Ovary (tissue), 9 donors: ENCODE measurements around the gene TP53BP2. TPM values are rescaled to one million over a fixed set of nuclear protein-coding genes. Genes with fewer than 3 reads are reported as not detected.
"Not testable (repeated sequence)": the region's sequence is repeated elsewhere in the genome, so short reads cannot be mapped to it uniquely, and the experiment has no call there.

Experiments used
- DNase-seq, 5 donors: peaks; one replicate each; pipeline ENCODE4 v3.0.0-alpha.2; 2019 to 2020
- H3K27ac ChIP-seq, 2 donors: fragments of 200-600 bp; one replicate each; pipeline versions ENCODE4 v1.5.1 to v1.8.0; 2019 to 2022
- H3K27me3 ChIP-seq: fragments of 200-600 bp; one replicate; pipeline ENCODE4 v1.8.0; 2022
- H3K36me3 ChIP-seq: fragments of 200-600 bp; sonication (generic); one replicate; pipeline ENCODE4 v1.5.1; 2019
- H3K4me1 ChIP-seq: one replicate; pipeline ENCODE4 v1.8.1; 2013; ENCODE audit warnings: mild to moderate bottlenecking, moderate library complexity; ENCODE audit not compliant: insufficient read depth
- H3K4me3 ChIP-seq: fragments of 200-600 bp; sonication (generic); one replicate; pipeline ENCODE4 v1.5.1; 2017
- H3K9me3 ChIP-seq, 2 donors: fragments of 200-600 bp in 1 of 2; sonication (generic) in 1 of 2; one replicate each; pipeline versions ENCODE4 v1.5.1 to v1.8.1; 2013 to 2019; ENCODE audit warnings: mild to moderate bottlenecking in 1 of 2, moderate library complexity in 1 of 2
- CTCF ChIP-seq, 3 donors: fragments of 450-650 bp in 2 of 3; fragments of 200-600 bp in 1 of 3; IDR thresholded peaks; one replicate each; pipeline versions ENCODE4 v1.5.1 to v1.8.0; 2016 to 2022; ENCODE audit warnings: antibody characterized with exemption in 3 of 3, mild to moderate bottlenecking in 1 of 3
- EP300 ChIP-seq: sonication (generic); formaldehyde crosslinking; IDR thresholded peaks from one replicate; pipeline ENCODE4 v1.6.1; 2017; ENCODE audit warnings: antibody characterized with exemption
- POLR2A ChIP-seq: fragments of 450-650 bp; IDR thresholded peaks from one replicate; pipeline ENCODE4 v1.6.1; 2017; ENCODE audit warnings: antibody characterized with exemption, mild to moderate bottlenecking, moderate library complexity
- WGBS, 3 donors: extraction: QIAGEN DNeasy Blood & Tissue Kit in 1 of 3; methylation state at CpG; one replicate each; pipeline versions ENCODE4 v1.1.5 to v1.1.7; 2013 to 2017; 5-methylcytosine and 5-hydroxymethylcytosine counted together
- intact Hi-C, 4 donors: fragments of 100-400 bp; cut with DNase I; formaldehyde crosslinking; loops; one replicate each; pipeline versions ENCODE4 v1.11.0 to v1.15.1; 2022 to 2023
- polyA plus RNA-seq, 2 donors: library from polyadenylated mRNA; stranded (reverse); fragments of 200-250 nt in 1 of 2; fragments of 350-450 nt in 1 of 2; fragmentation: Illumina TruSeq in 1 of 2; extraction: RNeasy Lipid Tissue Mini Kit (QIAGEN cat#74804) in 1 of 2; gene quantifications; one replicate each; pipeline ENCODE4 v1.2.3, GENCODE V29; 2013 to 2014
- total RNA-seq, 7 donors: library from RNA; depleted of rRNA in 2 of 7; stranded (reverse); fragments of >200 nt in 2 of 7; fragmentation: NEBNext Ultra II Directional in 3 of 7; extraction: Animal tissue kit (Norgen Biotek cat#: 25700) in 3 of 7; gene quantifications; one replicate each; pipeline versions ENCODE4 v1.1.0 to v1.2.4, GENCODE V29; 2016 to 2023
- donor health status: DM: no; HTN: no; CAD: no; lungs with moderate emphysema.
- donor health status: DM: no; HTN: no; CAD: no.
- donor health status: Bipolar disorder and iron deficiency.
- donor health status: DM: yes; HTN: yes; CAD: no.
- donor health status: DM: no; HTN: no; CAD: no.
- donor health status: DM: yes; HTN: yes; CAD: no.

The TP53BP2 gene
- total and polyA plus RNA-seq, 9 donors: 12.4 to 43.6 (median 36.8) TPM

GRCh38 chr1:223873044-223873443 is 27.3 kb upstream of the TP53BP2 start:
- 64 to 72% (median 64%) methylated on average over 5 of the region's 5 CpGs for WGBS, 3 donors
- Histone ChIP-seq H3K36me3 (no peaks in the 10 kb centered on the region), H3K9me3 (no peaks in the 10 kb centered on the region), H3K4me3 (no peak overlapping the region), H3K4me1 (no peaks in the 10 kb centered on the region), H3K27ac (no peak overlapping the region), H3K27me3 (no peaks in the 10 kb centered on the region)
- no peak for DNase-seq
- intact Hi-C loops: no loop called here
- no peak for TF ChIP-seq CTCF (IDR thresholded peaks at IDR 0.05)
- no peak for TF ChIP-seq EP300
- no peak for TF ChIP-seq POLR2A

DNA sequence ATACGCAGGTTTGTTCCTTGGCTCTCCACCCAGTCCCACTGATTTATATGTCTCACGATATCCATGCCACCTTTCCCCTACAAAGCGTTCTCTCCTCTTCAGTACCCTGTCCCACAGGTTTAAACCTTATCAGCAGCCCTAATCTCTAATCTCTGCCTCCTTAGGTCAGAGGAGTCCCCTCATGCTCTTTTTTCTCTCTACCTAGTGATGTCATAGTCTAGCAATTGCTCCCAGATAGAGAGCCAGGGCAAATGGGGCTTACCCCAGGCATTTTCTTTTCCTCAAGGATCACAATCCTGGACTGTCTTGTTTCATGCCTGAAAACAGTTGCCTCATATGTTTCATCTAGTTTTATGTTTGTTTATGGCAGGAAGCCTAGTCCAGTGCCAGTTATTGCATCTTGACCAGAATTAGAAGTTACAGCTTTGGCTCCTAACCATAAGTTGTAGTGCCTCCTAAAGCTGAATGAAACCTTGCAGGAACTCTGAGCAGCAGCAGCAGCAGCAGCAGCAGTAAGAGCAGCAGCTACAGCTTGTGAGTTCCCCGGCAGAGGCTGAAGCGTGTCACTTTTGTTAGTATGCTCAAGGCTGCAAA is 26.7 kb upstream of the TP53BP2 start:
- no peak for TF ChIP-seq CTCF (IDR thresholded peaks at IDR 0.05)
- TF ChIP-seq POLR2A: no peak
- no peak for TF ChIP-seq EP300
- Histone ChIP-seq H3K4me1 (no peaks in the 10 kb centered on the region), H3K4me3 (no peak overlapping the region), H3K36me3 (no peaks in the 10 kb centered on the region), H3K27me3 (no peaks in the 10 kb centered on the region), H3K27ac (no peak overlapping the region), H3K9me3 (no peaks in the 10 kb centered on the region)
- intact Hi-C loops: no loop called here
- whole genome bisulfite sequencing, 3 donors: 59 to 78% (median 70%) methylated on average over 5 of the region's 5 CpGs
- no peak for DNase-seq

DNA sequence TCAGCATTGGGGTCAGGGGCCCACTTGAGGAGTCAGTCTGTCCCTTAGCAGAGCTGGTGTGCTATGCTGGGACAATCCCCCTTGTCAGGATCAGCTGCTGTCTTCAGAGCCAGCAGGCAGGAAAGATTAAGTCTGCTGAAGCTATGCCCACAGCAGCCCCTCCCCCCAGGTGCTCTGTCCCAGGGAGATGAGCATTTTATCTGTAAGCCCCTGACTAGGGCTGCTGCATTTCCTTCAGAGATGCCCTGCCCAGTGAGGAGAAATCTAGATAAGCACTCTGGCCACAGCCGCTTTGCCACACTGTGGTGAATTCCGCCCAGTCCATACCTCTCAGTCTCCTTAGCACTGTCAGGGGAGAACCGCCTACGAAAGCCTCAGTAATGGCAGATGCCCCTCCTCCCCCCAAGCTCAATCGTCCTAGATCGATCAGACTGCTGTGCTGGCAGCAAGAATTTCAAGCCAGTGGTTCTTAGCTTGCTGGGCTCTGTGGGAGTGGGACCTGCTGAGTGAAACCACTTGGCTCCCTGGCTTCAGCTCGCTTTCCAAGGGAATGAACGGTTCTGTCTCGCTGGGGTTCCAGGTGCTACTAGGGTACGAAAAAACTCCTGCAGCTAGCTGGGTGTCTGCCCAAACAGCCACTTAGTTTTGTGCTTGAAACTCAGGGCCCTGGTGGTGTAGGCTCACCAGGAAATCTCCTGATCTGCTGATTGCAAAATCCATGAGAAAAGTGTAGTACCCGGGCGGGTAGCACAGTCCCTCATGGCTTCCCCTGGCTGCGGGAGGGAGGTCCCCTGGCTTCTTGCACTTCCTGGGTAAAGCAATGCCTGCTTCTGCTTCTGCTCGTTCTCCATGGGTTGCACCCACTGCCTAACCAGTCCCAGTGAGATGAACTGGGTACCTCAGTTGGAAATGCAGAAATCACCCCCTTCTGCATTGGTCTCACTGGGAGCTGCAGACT is 25.1 kb upstream of the TP53BP2 start:
- Histone ChIP-seq H3K27me3 (no peaks in the 10 kb centered on the region), H3K4me3 (no peak overlapping the region), H3K4me1 (no peaks in the 10 kb centered on the region), H3K36me3 (no peaks in the 10 kb centered on the region), H3K27ac (no peak overlapping the region), H3K9me3 (no peaks in the 10 kb centered on the region)
- no peak for DNase-seq
- 68 to 72% (median 71%) methylated on average over 14 of the region's 14 CpGs for WGBS, 3 donors
- TF ChIP-seq CTCF (IDR thresholded peaks at IDR 0.05) (no peak), POLR2A (no peak), EP300 (no peak)
- intact Hi-C loops: no loop called here

DNA sequence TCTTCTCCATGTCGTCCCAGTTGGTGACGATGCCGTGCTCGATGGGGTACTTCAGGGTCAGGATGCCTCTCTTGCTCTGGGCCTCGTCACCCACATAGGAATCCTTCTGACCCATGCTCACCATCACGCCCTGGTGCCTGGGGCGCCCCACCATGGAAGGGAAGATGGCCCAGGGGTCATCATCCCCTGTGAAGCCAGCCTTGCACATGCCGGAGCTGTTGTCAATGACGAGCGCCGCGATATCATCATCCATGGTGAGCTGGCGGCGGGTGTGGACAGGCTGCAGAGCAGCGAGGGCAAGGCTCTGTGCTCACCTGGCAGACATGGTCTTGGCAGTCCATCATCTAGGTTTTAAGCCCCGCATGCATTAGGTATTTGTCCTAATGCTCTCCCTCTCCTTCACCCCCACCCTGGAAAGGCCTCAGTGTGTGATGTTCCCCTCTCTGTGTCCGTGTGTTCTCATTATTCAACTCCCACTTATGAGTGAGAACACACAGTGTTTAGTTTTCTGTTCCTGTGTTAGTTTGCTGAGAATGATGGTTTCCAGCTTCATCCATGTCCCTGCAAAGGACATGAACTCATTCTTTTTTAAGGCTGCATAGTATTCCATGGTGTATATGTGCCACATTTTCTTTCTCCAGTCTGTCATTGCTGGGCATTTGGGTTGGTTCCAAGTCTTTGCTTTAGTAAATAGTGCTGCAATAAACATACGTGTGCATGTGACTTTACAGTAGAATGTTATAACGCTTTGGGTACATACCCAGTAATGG is 19.0 kb upstream of the TP53BP2 start:
- intact Hi-C loops, H3K27me3 ChIP-seq, H3K4me1 ChIP-seq, DNase-seq, H3K4me3 ChIP-seq, H3K9me3 ChIP-seq, H3K36me3 ChIP-seq, H3K27ac ChIP-seq: not testable (repeated sequence)
- WGBS, 3 donors: 95% methylated on average over 19 of the region's 19 CpGs
